ENCODE data around the gene KIF3B. TPM values are rescaled to one million over a fixed set of nuclear protein-coding genes. Genes with fewer than 3 reads are reported as not detected.
A peak's percentile ranks its signal among the peaks of the same experiment; 100 is the strongest.

Gene KIF3B
- total and polyA plus RNA-seq, 2 donors (not counting 1 experiment from before 2014, with no cell fraction given), result 27.6 to 35.6 TPM

GRCh38 chr20:32358632-32358882 is 81.1 kb downstream of the KIF3B start:
- Histone ChIP-seq H3K79me2 (ENCODE audit: control insufficient read depth, insufficient read depth, low read length) (peaks cover 47% of the 10 kb centered on the region), H3K36me3 (ENCODE audit: control insufficient read depth, insufficient read depth, low read length) (no peaks in the 10 kb centered on the region), H3K27ac (ENCODE audit: insufficient read depth, low read length) (peak overlapping the region; percentile 92), H3K4me1 (ENCODE audit: control insufficient read depth, extremely low read depth, insufficient read depth, low read length) (peaks cover 30% of the 10 kb centered on the region), H3K4me3 (replicated peaks in 1 of 4; ENCODE audit: control extremely low read depth in 1 of 4, insufficient read depth in 1 of 4, low read depth in 3 of 4, low read length in 4 of 4) (peak overlapping the region in 1 of 4 experiments; percentile 93), H2AFZ (ENCODE audit: low read length) (no peak overlapping the region), H3K9ac (ENCODE audit: insufficient read depth, low read length) (peak overlapping the region; percentile 96), H3K4me2 (ENCODE audit: extremely low read depth, insufficient read depth, low read length) (no peak overlapping the region), H3K9me3 (ENCODE audit: control insufficient read depth, insufficient read depth, low read depth, low read length) (no peaks in the 10 kb centered on the region), H4K20me1 (ENCODE audit: control insufficient read depth, extremely low read depth, insufficient read depth, low read length) (no peaks in the 10 kb centered on the region), H3K27me3 (ENCODE audit: control insufficient read depth, insufficient read depth, low read length) (no peaks in the 10 kb centered on the region)
- TF ChIP-seq EZH2 (IDR thresholded peaks at IDR 0.05; ENCODE audit: low read length, missing control alignments) (no peak), CTCF (conservative IDR thresholded peaks at IDR 0.05 in 1 of 2, IDR thresholded peaks at IDR 0.05 in 1 of 2; ENCODE audit: low read depth in 1 of 2, low read length in 2 of 2) (no peak)
- DNase-seq (ENCODE audit: low read depth in 2 of 2), result no peak

GRCh38 chr20:32358883-32359632 is 81.6 kb downstream of the KIF3B start:
- H3K9ac ChIP-seq (ENCODE audit: insufficient read depth, low read length), result peak overlapping the region; percentile 96
- TF ChIP-seq CTCF (conservative IDR thresholded peaks at IDR 0.05 in 1 of 2, IDR thresholded peaks at IDR 0.05 in 1 of 2; ENCODE audit: low read depth in 1 of 2, low read length in 2 of 2), result no peak
- TF ChIP-seq EZH2 (IDR thresholded peaks at IDR 0.05; ENCODE audit: low read length, missing control alignments), result no peak
- no peaks in the 10 kb centered on the region for H4K20me1 ChIP-seq (ENCODE audit: control insufficient read depth, extremely low read depth, insufficient read depth, low read length)
- no peaks in the 10 kb centered on the region for H3K27me3 ChIP-seq (ENCODE audit: control insufficient read depth, insufficient read depth, low read length)
- H3K27ac ChIP-seq (ENCODE audit: insufficient read depth, low read length), result peak overlapping the region; percentile 92
- peaks cover 52% of the 10 kb centered on the region for H3K79me2 ChIP-seq (ENCODE audit: control insufficient read depth, insufficient read depth, low read length)
- DNase-seq (ENCODE audit: low read depth in 2 of 2), result peak; percentile 59 to 65
- peaks cover 26% of the 10 kb centered on the region for H3K4me1 ChIP-seq (ENCODE audit: control insufficient read depth, extremely low read depth, insufficient read depth, low read length)
- no peaks in the 10 kb centered on the region for H3K9me3 ChIP-seq (ENCODE audit: control insufficient read depth, insufficient read depth, low read depth, low read length)
- H3K4me2 ChIP-seq (ENCODE audit: extremely low read depth, insufficient read depth, low read length), result peak overlapping the region; percentile 81
- H2AFZ ChIP-seq (ENCODE audit: low read length), result no peak overlapping the region
- peak overlapping the region; percentile 93 to 98 (median 96) for H3K4me3 ChIP-seq (replicated peaks in 1 of 4; ENCODE audit: control extremely low read depth in 1 of 4, insufficient read depth in 1 of 4, low read depth in 3 of 4, low read length in 4 of 4)
- no peaks in the 10 kb centered on the region for H3K36me3 ChIP-seq (ENCODE audit: control insufficient read depth, insufficient read depth, low read length)

- H3K4me3 ChIP-seq (replicated peaks in 1 of 4; ENCODE audit: control extremely low read depth in 1 of 4, insufficient read depth in 1 of 4, low read depth in 3 of 4, low read length in 4 of 4), result peak overlapping the region; percentile 93 to 98 (median 96)
- DNase-seq (ENCODE audit: low read depth in 2 of 2), result peak; percentile 24 to 25
- H3K27me3 ChIP-seq (ENCODE audit: control insufficient read depth, insufficient read depth, low read length), result no peaks in the 10 kb centered on the region
- peak overlapping the region; percentile 96 for H3K9ac ChIP-seq (ENCODE audit: insufficient read depth, low read length)
- peak overlapping the region; percentile 92 for H3K27ac ChIP-seq (ENCODE audit: insufficient read depth, low read length)
- H3K79me2 ChIP-seq (ENCODE audit: control insufficient read depth, insufficient read depth, low read length), result peaks cover 60% of the 10 kb centered on the region
- TF ChIP-seq EZH2 (IDR thresholded peaks at IDR 0.05; ENCODE audit: low read length, missing control alignments), result no peak
- TF ChIP-seq CTCF (conservative IDR thresholded peaks at IDR 0.05 in 1 of 2, IDR thresholded peaks at IDR 0.05 in 1 of 2; ENCODE audit: low read depth in 1 of 2, low read length in 2 of 2), result no peak
- peaks cover 20% of the 10 kb centered on the region for H3K4me1 ChIP-seq (ENCODE audit: control insufficient read depth, extremely low read depth, insufficient read depth, low read length)
- peak overlapping the region; percentile 81 for H3K4me2 ChIP-seq (ENCODE audit: extremely low read depth, insufficient read depth, low read length)
- no peaks in the 10 kb centered on the region for H3K36me3 ChIP-seq (ENCODE audit: control insufficient read depth, insufficient read depth, low read length)
- H3K9me3 ChIP-seq (ENCODE audit: control insufficient read depth, insufficient read depth, low read depth, low read length), result no peaks in the 10 kb centered on the region
- H2AFZ ChIP-seq (ENCODE audit: low read length), result no peak overlapping the region
- H4K20me1 ChIP-seq (ENCODE audit: control insufficient read depth, extremely low read depth, insufficient read depth, low read length), result no peaks in the 10 kb centered on the region
Measured at GRCh38 chr20:32359633-32360332, 82.3 kb downstream of the KIF3B start.

All from fibroblast of lung (primary cell).